ENCODE data around the gene PDAP1.
"Not testable (repeated sequence)": the region's sequence is repeated elsewhere in the genome, so short reads cannot be mapped to it uniquely, and the experiment has no call there.

The PDAP1 gene

GRCh38 chr7:99424932-99425730, 16.7 kb upstream of the PDAP1 start:
- no peak for DNase-seq

GRCh38 chr7:99422625-99423024, 14.2 kb upstream of the PDAP1 start:
- no peak for DNase-seq

- no peak for DNase-seq
These were observed 13.8 kb upstream of the PDAP1 start for GRCh38 chr7:99422186-99422585.

GRCh38 chr7:99420986-99421385, 12.6 kb upstream of the PDAP1 start:
- no peak for DNase-seq

GRCh38 chr7:99420213-99420612, 11.8 kb upstream of the PDAP1 start:
- no peak for DNase-seq

- DNase-seq: no peak
These were observed 11.1 kb upstream of the PDAP1 start for GRCh38 chr7:99419323-99420021.

- no peak for DNase-seq
These were observed 9.9 kb upstream of the PDAP1 start for GRCh38 chr7:99418260-99418659.

- DNase-seq: not testable (repeated sequence)
These were observed 7.2 kb upstream of the PDAP1 start for GRCh38 chr7:99415513-99416127.

GRCh38 chr7:99410635-99411034, 2.2 kb upstream of the PDAP1 start:
- DNase-seq: no peak

GRCh38 chr7:99409806-99410205, 1.4 kb upstream of the PDAP1 start:
- DNase-seq: no peak

GRCh38 chr7:99409192-99409572, 785 bp upstream of the PDAP1 start:
- DNase-seq: no peak

- peak; percentile 45 for DNase-seq
These were observed 472 bp downstream of the PDAP1 start for GRCh38 chr7:99407872-99408378.

GRCh38 chr7:99406557-99406956, 1.8 kb downstream of the PDAP1 start:
- no peak for DNase-seq

- DNase-seq: no peak
These were observed 3.4 kb downstream of the PDAP1 start for GRCh38 chr7:99404977-99405320.

GRCh38 chr7:99404235-99404976, 4.0 kb downstream of the PDAP1 start:
- no peak for DNase-seq

- DNase-seq: no peak
These were observed 4.6 kb downstream of the PDAP1 start for GRCh38 chr7:99403764-99404163.

- no peak for DNase-seq
These were observed 5.5 kb downstream of the PDAP1 start for GRCh38 chr7:99402854-99403253.

GRCh38 chr7:99399597-99399996, 8.8 kb downstream of the PDAP1 start:
- no peak for DNase-seq

GRCh38 chr7:99398891-99399445, 9.4 kb downstream of the PDAP1 start:
- no peak for DNase-seq

GRCh38 chr7:99397297-99397983, 11.0 kb downstream of the PDAP1 start:
- DNase-seq: no peak

- DNase-seq: no peak
These were observed 11.7 kb downstream of the PDAP1 start for GRCh38 chr7:99396418-99397296.

Data from GOT3 (cell line).